Ovary (tissue), 3 donors: ENCODE data around the gene CDC42BPA.

ENCODE experiments used
- CTCF ChIP-seq, 3 donors: fragments of 450-650 bp in 2 of 3; fragments of 200-600 bp in 1 of 3; IDR thresholded peaks; one replicate each; pipeline versions ENCODE4 v1.5.1 to v1.8.0; 2016 to 2022; ENCODE audit warnings: antibody characterized with exemption in 3 of 3, mild to moderate bottlenecking in 1 of 3
- EP300 ChIP-seq: sonication (generic); formaldehyde crosslinking; IDR thresholded peaks from one replicate; pipeline ENCODE4 v1.6.1; 2017; ENCODE audit warnings: antibody characterized with exemption
- POLR2A ChIP-seq: fragments of 450-650 bp; IDR thresholded peaks from one replicate; pipeline ENCODE4 v1.6.1; 2017; ENCODE audit warnings: antibody characterized with exemption, mild to moderate bottlenecking, moderate library complexity
- donor health status: DM: no; HTN: no; CAD: no.

DNA sequence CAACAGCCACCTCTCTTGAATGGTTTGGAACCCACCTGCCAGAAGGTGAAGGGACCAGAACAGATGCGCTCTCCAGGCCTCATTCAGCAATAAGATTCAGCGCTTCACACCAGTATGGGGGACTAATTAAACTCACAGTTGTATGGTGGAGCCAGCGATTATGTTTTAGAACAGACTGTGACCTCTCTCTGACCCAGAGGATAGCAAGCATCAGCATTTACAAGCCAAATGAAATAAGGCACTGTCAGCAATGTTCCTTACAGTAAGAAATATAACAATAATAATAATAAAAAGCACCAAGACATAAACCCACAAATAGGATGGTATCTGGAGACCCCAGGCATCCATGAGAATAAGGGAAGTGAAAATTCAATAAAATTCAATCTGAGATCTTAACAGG lies 6.9 kb upstream of the CDC42BPA start:
- no peak for TF ChIP-seq CTCF (IDR thresholded peaks at IDR 0.05)
- TF ChIP-seq POLR2A = no peak
- no peak for TF ChIP-seq EP300
